HG02840 (cell line): ENCODE measurements around the gene PHF23.

Experiments used
- ATAC-seq: cut with Tn5 transposase; IDR thresholded peaks from one replicate; pipeline ENCODE4 v1.9.1; 2021; ENCODE audit warnings: mild to moderate bottlenecking, moderate library complexity, moderate number of reproducible peaks; ENCODE audit not compliant: unreplicated experiment, low FRiP score

The PHF23 gene

GRCh38 chr17:7240375-7240774, 1.1 kb upstream of the PHF23 start:
- no peak for ATAC-seq

- no peak for ATAC-seq
These were observed 702 bp downstream of the PHF23 start for GRCh38 chr17:7238420-7239090.

GRCh38 chr17:7237761-7238419, 1.4 kb downstream of the PHF23 start:
- no peak for ATAC-seq

GRCh38 chr17:7237266-7237760, 1.9 kb downstream of the PHF23 start:
- no peak for ATAC-seq

GRCh38 chr17:7236808-7237207, 2.4 kb downstream of the PHF23 start:
- no peak for ATAC-seq

- ATAC-seq, result no peak
These were observed 3.3 kb downstream of the PHF23 start for GRCh38 chr17:7235693-7236665.

- peak; percentile 57 for ATAC-seq
These were observed 4.9 kb downstream of the PHF23 start, which contains the start of gene DVL2 for GRCh38 chr17:7234083-7234951. DVL2 (minus strand) TSS chr17:7234517; CDS start chr17:7234262, 255 bp downstream.

GRCh38 chr17:7233701-7234082, 5.6 kb downstream of the PHF23 start:
- ATAC-seq, result no peak

- no peak for ATAC-seq
These were observed 7.1 kb downstream of the PHF23 start for GRCh38 chr17:7232114-7232513.

GRCh38 chr17:7229504-7229903, 9.8 kb downstream of the PHF23 start:
- ATAC-seq, result no peak

GRCh38 chr17:7228920-7229319, 10.3 kb downstream of the PHF23 start:
- no peak for ATAC-seq

- no peak for ATAC-seq
These were observed 12.2 kb downstream of the PHF23 start for GRCh38 chr17:7226721-7227710.

GRCh38 chr17:7225711-7226331, 13.4 kb downstream of the PHF23 start:
- no peak for ATAC-seq

- no peak for ATAC-seq
These were observed 14.6 kb downstream of the PHF23 start for GRCh38 chr17:7224661-7225111.

GRCh38 chr17:7224110-7224509, 15.1 kb downstream of the PHF23 start:
- ATAC-seq, result no peak

- no peak for ATAC-seq
These were observed 15.9 kb downstream of the PHF23 start for GRCh38 chr17:7223375-7223774.

GRCh38 chr17:7222972-7223292, 16.3 kb downstream of the PHF23 start:
- no peak for ATAC-seq
